K562 (cell line): ENCODE data around the gene CCDC117. TPM values are rescaled to one million over a fixed set of nuclear protein-coding genes. Genes with fewer than 3 reads are reported as not detected.
A peak's percentile ranks its signal among the peaks of the same experiment; 100 is the strongest.

Experiments used
- CXXC5 ChIP-seq: fragments of 250-450 bp; sonication (Bioruptor Pico); IDR thresholded peaks from 2 replicates; pipeline ENCODE4 v1.8.0; 2022; ENCODE audit warnings: inconsistent platforms, mild to moderate bottlenecking, moderate library complexity
- ELK1 ChIP-seq: sonication (generic); formaldehyde crosslinking; IDR thresholded peaks from 2 replicates; pipeline ENCODE4 v1.8.1; 2022; ENCODE audit warnings: missing genetic modification reagents
- ESRRA ChIP-seq: fragments of 450-650 bp; IDR thresholded peaks from 2 replicates; pipeline ENCODE4 v1.6.1; 2014; ENCODE audit warnings: low read depth, mild to moderate bottlenecking, moderate library complexity, borderline replicate concordance
- ETS1 ChIP-seq: conservative IDR thresholded peaks from 2 replicates; pipeline ENCODE4 v1.6.1; 2011; ENCODE audit warnings: low read depth, mild to moderate bottlenecking, low read length; ENCODE audit not compliant: control insufficient read depth
- HCFC1 ChIP-seq: IDR thresholded peaks from 2 replicates; pipeline ENCODE4 v1.6.1; 2012; ENCODE audit warnings: low read depth, low read length, improper control_type of control experiment
- HLTF ChIP-seq: fragments of 450-650 bp; IDR thresholded peaks from 2 replicates; pipeline ENCODE4 v1.6.1; 2016
- HOMEZ ChIP-seq: fragments of 250-450 bp; sonication (Bioruptor Pico); IDR thresholded peaks from 2 replicates; pipeline ENCODE4 v1.4.0; 2020; ENCODE audit warnings: mild to moderate bottlenecking, moderate library complexity
- KLF13 ChIP-seq: fragments of 450-650 bp; IDR thresholded peaks from 2 replicates; pipeline ENCODE4 v1.6.1; 2016; ENCODE audit warnings: missing genetic modification characterization, low read depth, mild to moderate bottlenecking, missing compliant biosample characterization, moderate library complexity, borderline replicate concordance
- MYBL2 ChIP-seq, 2 experiments: fragments of 450-650 bp in 1 of 2; sonication (generic) in 1 of 2; formaldehyde crosslinking in 1 of 2; IDR thresholded peaks; 2 replicates each; pipeline versions ENCODE4 v1.6.1 to v1.8.1; 2017 to 2022; ENCODE audit warnings: borderline replicate concordance in 1 of 2, inconsistent platforms in 1 of 2, low read depth in 1 of 2, mild to moderate bottlenecking in 1 of 2, missing genetic modification reagents in 1 of 2, moderate library complexity in 1 of 2
- OTX1 ChIP-seq: fragments of 450-650 bp; formaldehyde crosslinking; IDR thresholded peaks from 2 replicates; pipeline ENCODE4 v1.4.0; 2022; ENCODE audit warnings: mild to moderate bottlenecking
- RBFOX2 ChIP-seq: fragments of 200-400 bp; formaldehyde crosslinking; IDR thresholded peaks from 2 replicates; pipeline ENCODE4 v1.6.1; 2017; ENCODE audit warnings: low read depth, mild to moderate bottlenecking, low read length, moderate library complexity
- SOX6 ChIP-seq: fragments of 450-650 bp; IDR thresholded peaks from 2 replicates; pipeline ENCODE4 v1.6.1; 2014; ENCODE audit warnings: mild to moderate bottlenecking
- STAG1 ChIP-seq: sonication (generic); formaldehyde crosslinking; IDR thresholded peaks from 2 replicates; pipeline ENCODE4 v1.5.0; 2020; ENCODE audit warnings: missing genetic modification reagents, borderline replicate concordance
- UBTF ChIP-seq, 2 experiments: IDR thresholded peaks; 2 replicates each; pipeline ENCODE4 v1.6.1; 2012; ENCODE audit warnings: improper control_type of control experiment in 2 of 2, low read depth in 2 of 2, low read length in 2 of 2, borderline replicate concordance in 1 of 2
- YBX1 ChIP-seq: fragments of 450-650 bp; IDR thresholded peaks from 2 replicates; pipeline ENCODE4 v1.7.1; 2016; ENCODE audit warnings: mild to moderate bottlenecking
- ZNF507 ChIP-seq: conservative IDR thresholded peaks from 2 replicates; pipeline ENCODE4 v1.6.1; 2017; ENCODE audit warnings: missing genetic modification characterization, missing compliant biosample characterization
- polyA plus RNA-seq, 8 experiments: library from polyadenylated mRNA; depleted of rRNA in 4 of 8; stranded (reverse) in 5 of 8; unstranded in 3 of 8; fragments of >200 nt; fragmentation: Nextera tagmentation in 2 of 8; fragmentation: Illumina TruSeq in 1 of 8; extraction: Ambion mirVana in 2 of 8; extraction: Trizol in 1 of 8; gene quantifications; 2 replicates each; pipeline versions ENCODE4 v1.2.1 to v1.2.3, GENCODE V29; 2011 to 2014; ENCODE audit warnings: inconsistent platforms in 1 of 8, missing spikeins in 1 of 8
- total RNA-seq, 7 experiments: library from RNA; depleted of rRNA in 6 of 7; stranded (reverse); fragments of >200 nt in 6 of 7; fragmentation: Illumina TruSeq in 2 of 7; extraction: Trizol in 2 of 7; gene quantifications; 2 replicates each; pipeline versions ENCODE4 v1.2.1 to v1.2.3, GENCODE V29; 2011 to 2021; ENCODE audit warnings: low replicate concordance in 1 of 7
- TF ChIP-seq, protein P1 (sequence below): fragments of 250-450 bp; sonication (Bioruptor Pico); IDR thresholded peaks from 2 replicates; pipeline ENCODE4 v1.5.0; 2021; ENCODE audit warnings: mild to moderate bottlenecking, borderline replicate concordance

The CCDC117 gene
- total and polyA plus RNA-seq, 9 of the 15 experiments (the other 6 are each of a cell fraction or from before 2014, with no cell fraction given): 5.7 to 23.3 (median 15.8) TPM

GRCh38 chr22:28829358-28830181 lies 57.1 kb downstream of the CCDC117 start (continued):
- TF ChIP-seq OTX1 (no peak), KLF13 (tag) (no peak), ZNF507 (no peak), RBFOX2 (no peak), CXXC5 (CRISPR knock-in tag) (no peak), SOX6 (no peak), HOMEZ (CRISPR knock-in tag) (no peak), ETS1 (no peak), MYBL2 (IDR thresholded peaks at IDR 0.05; ENCODE audit: low read depth) (no peak), MYBL2 (CRISPR knock-in tag; IDR thresholded peaks at IDR 0.05; ENCODE audit: borderline replicate concordance) (no peak), ESRRA (peak; percentile 76; the same call in 1 of the 2 replicates), ELK1 (CRISPR knock-in tag) (no peak), YBX1 (no peak), STAG1 (CRISPR knock-in tag) (peak; percentile 68; the same call in 1 of the 2 replicates), HLTF (no peak), HCFC1 (no peak), UBTF (IDR thresholded peaks at IDR 0.05; ENCODE audit: borderline replicate concordance in 1 of 2, low read depth in 2 of 2, low read length in 2 of 2) (no peak)
- TF ChIP-seq, protein P1, sequence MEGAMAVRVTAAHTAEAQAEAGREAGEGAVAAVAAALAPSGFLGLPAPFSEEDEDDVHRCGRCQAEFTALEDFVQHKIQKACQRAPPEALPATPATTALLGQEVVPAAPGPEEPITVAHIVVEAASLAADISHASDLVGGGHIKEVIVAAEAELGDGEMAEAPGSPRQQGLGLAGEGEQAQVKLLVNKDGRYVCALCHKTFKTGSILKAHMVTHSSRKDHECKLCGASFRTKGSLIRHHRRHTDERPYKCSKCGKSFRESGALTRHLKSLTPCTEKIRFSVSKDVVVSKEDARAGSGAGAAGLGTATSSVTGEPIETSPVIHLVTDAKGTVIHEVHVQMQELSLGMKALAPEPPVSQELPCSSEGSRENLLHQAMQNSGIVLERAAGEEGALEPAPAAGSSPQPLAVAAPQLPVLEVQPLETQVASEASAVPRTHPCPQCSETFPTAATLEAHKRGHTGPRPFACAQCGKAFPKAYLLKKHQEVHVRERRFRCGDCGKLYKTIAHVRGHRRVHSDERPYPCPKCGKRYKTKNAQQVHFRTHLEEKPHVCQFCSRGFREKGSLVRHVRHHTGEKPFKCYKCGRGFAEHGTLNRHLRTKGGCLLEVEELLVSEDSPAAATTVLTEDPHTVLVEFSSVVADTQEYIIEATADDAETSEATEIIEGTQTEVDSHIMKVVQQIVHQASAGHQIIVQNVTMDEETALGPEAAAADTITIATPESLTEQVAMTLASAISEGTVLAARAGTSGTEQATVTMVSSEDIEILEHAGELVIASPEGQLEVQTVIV: no peak
